HG02610 (cell line): ENCODE data around the gene TREML4.
"Not testable (repeated sequence)": the region's sequence is repeated elsewhere in the genome, so short reads cannot be mapped to it uniquely, and the experiment has no call there.

Experiments
- ATAC-seq: cut with Tn5 transposase; IDR thresholded peaks from one replicate; pipeline ENCODE4 v1.9.1; 2021; ENCODE audit warnings: mild to moderate bottlenecking, moderate library complexity; ENCODE audit not compliant: unreplicated experiment

Gene TREML4

GRCh38 chr6:41228096-41228495, at the start of gene TREML4:
TREML4 (plus strand) TSS chr6:41228349; CDS start chr6:41228428, 79 bp downstream.
- ATAC-seq = no peak

- ATAC-seq = no peak
Observed at GRCh38 chr6:41179163-41179562, 49.0 kb upstream of the TREML4 start.

GRCh38 chr6:41181566-41181965, 46.6 kb upstream of the TREML4 start:
- no peak for ATAC-seq

- no peak for ATAC-seq
Observed at GRCh38 chr6:41182069-41183034, 45.8 kb upstream of the TREML4 start.

GRCh38 chr6:41184761-41185160, 43.4 kb upstream of the TREML4 start:
- no peak for ATAC-seq

GRCh38 chr6:41186031-41186562, 42.1 kb upstream of the TREML4 start:
- ATAC-seq = no peak

GRCh38 chr6:41187924-41188886, 39.9 kb upstream of the TREML4 start:
- no peak for ATAC-seq

GRCh38 chr6:41189046-41189445, 39.1 kb upstream of the TREML4 start:
- ATAC-seq = not testable (repeated sequence)

GRCh38 chr6:41189967-41190366, 38.2 kb upstream of the TREML4 start:
- ATAC-seq = no peak

- ATAC-seq = no peak
Observed at GRCh38 chr6:41190791-41191190, 37.4 kb upstream of the TREML4 start.

GRCh38 chr6:41191569-41191968, 36.6 kb upstream of the TREML4 start:
- no peak for ATAC-seq

GRCh38 chr6:41193171-41193734, 34.9 kb upstream of the TREML4 start:
- no peak for ATAC-seq

GRCh38 chr6:41193884-41194283, 34.3 kb upstream of the TREML4 start:
- no peak for ATAC-seq

GRCh38 chr6:41194386-41194785, 33.8 kb upstream of the TREML4 start:
- no peak for ATAC-seq

GRCh38 chr6:41197234-41197633, 30.9 kb upstream of the TREML4 start:
- ATAC-seq = no peak

GRCh38 chr6:41199552-41200246, 28.4 kb upstream of the TREML4 start:
- ATAC-seq = peak; percentile 68

- peak; percentile 24 for ATAC-seq
Observed at GRCh38 chr6:41200296-41200900, 27.8 kb upstream of the TREML4 start.

GRCh38 chr6:41200901-41201763, 27.0 kb upstream of the TREML4 start, which contains the start of gene TREML2:
TREML2 (minus strand) TSS chr6:41201149; CDS start chr6:41201008, 141 bp downstream.
- no peak for ATAC-seq

GRCh38 chr6:41201764-41202173, 26.4 kb upstream of the TREML4 start:
- no peak for ATAC-seq
